HG03354 (cell line): ENCODE results near the gene NHSL1.

Experiments
- ATAC-seq: cut with Tn5 transposase; IDR thresholded peaks from one replicate; pipeline ENCODE4 v1.9.1; 2021; ENCODE audit warnings: mild to moderate bottlenecking; ENCODE audit not compliant: unreplicated experiment, poor library complexity, severe bottlenecking

Gene NHSL1

DNA sequence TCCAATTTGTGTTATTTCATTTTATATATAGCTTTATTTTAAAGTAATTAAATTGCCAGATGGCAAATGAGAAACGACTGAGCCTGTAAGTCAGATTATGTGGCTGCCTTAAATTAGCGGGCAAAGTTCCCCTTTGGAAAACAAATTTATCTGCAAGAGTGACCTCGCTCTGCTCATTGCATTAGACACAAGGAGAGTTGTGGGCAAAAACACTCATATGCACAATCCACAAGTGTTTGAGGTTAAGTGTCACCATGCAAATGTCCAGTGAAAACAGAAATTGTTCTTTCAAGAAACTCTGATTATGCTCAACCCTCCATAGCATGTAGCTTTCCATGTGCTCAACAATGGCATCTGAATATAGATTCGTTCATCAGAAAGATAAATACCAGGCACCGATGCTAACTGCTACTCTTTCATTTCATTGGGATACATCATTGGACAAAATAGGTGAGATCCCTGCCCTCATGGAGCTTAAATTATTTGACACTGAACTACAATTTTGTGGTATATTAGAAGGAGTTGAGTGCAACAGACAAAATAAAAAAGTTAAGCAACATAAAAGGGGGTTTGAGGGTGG lies 1.7 kb upstream of the NHSL1 start:
- no peak for ATAC-seq

DNA sequence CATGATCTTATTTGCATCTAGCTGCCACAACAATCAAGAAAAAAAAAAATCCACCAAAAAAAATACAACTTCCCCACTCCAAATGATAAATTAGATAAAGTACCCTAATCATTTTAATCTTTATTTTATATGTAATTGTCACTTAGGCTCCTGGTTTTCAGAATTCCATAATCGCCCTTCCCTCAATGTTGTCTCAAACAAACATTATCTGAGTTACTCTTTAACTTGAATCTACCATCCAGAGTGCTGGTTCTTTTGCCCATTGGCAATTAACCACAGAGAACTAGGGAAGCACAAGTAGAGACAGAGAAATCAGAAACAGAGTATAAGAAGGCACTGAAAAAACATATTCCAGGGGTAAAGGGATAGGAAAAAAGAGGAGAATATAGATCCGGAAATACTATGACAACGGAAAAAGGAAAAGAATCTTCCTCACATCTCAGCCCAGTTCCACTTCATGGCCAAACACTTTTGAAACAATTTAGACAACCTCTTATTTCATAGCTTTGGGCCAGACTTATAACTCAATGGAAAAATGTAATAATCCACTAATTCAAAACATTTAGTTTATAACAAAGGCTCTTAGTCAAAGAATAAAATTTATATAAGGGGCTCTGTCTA lies 861 bp upstream of the NHSL1 start:
- no peak for ATAC-seq

- ATAC-seq: no peak
Observed at GRCh38 chr6:138498629-138499302, 528 bp downstream of the NHSL1 start.

GRCh38 chr6:138497286-138497685 lies 2.0 kb downstream of the NHSL1 start:
- no peak for ATAC-seq

DNA sequence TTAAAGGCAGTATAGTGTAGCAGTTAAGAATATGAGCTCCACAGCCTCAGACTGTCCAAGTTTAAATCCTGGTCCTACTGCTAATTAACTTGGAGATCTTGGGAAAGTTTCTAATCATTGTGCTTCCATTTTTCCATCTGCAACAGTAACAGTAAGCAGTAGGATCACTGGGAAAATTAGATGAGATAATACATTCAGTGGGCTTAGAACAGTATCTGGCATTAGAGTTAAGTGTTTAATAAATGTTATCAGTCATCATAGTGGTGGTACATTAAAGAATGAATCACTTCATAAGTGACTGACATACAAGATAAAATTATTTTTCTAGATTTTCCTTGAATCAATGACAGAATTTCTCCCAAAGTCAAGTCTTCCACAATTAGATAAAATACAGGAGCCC lies 5.0 kb downstream of the NHSL1 start:
- no peak for ATAC-seq

DNA sequence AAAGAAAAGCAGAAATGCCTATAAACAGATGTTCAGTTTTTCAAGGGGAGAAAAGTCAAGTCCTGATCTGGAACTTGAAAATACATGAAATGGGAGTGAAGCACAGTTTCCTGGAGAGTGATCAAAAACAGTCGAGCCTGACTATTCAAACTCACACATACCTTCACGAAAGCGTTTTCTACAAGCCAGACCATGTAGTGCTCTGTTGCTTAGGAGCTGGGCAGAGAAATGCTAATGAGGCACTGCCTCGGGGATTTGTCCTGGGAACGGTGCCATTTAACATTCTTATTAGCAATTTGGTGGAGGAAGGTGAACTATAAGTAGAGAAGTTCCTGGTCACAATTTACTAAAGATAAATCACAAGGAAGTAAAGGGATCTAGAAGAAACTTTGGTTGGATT lies 5.9 kb downstream of the NHSL1 start:
- no peak for ATAC-seq

GRCh38 chr6:138492871-138493270 lies 6.4 kb downstream of the NHSL1 start:
- ATAC-seq: no peak

DNA sequence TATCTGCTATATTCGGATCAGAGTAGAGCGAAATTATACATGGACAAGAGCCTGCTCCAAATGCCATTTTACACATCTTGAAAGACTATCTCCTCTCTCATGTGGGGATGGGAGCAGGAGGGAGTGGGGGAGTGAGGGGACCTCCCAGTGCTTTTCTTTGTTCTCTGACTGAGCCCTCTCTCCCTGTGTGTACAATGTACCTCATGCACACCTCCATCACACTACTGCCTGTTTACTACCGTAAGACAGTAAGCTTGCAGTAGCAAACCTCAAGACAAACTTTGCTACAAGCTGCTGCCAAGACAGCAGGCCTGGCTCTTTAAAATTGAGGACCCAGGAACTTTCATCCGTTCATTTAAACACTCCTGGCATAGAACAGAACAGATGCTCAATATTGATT lies 7.2 kb downstream of the NHSL1 start:
- ATAC-seq: no peak

DNA sequence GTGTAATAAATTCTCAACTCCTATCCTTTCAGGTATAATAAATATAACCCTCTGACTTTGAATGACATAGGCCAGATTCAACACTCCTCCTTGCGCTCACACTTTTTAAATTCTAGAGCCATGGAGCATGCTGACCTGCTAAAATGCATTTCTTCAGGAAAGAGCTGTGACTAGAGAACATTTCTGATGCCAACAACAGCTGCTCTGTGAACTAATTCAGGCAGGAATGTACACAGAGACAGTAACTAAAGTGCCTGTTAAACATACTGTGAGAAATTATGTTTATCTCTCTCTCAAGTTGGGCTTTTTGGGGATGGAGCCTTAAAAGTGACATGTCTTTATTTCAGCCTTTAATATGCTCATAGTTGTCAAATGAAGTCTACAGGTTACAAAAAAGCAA lies 8.3 kb downstream of the NHSL1 start:
- no peak for ATAC-seq

- ATAC-seq: no peak
Observed at GRCh38 chr6:138489846-138490245, 9.4 kb downstream of the NHSL1 start.

- no peak for ATAC-seq
Observed at GRCh38 chr6:138487102-138487604, 12.1 kb downstream of the NHSL1 start.

GRCh38 chr6:138486249-138487101 lies 12.8 kb downstream of the NHSL1 start:
- ATAC-seq: no peak

DNA sequence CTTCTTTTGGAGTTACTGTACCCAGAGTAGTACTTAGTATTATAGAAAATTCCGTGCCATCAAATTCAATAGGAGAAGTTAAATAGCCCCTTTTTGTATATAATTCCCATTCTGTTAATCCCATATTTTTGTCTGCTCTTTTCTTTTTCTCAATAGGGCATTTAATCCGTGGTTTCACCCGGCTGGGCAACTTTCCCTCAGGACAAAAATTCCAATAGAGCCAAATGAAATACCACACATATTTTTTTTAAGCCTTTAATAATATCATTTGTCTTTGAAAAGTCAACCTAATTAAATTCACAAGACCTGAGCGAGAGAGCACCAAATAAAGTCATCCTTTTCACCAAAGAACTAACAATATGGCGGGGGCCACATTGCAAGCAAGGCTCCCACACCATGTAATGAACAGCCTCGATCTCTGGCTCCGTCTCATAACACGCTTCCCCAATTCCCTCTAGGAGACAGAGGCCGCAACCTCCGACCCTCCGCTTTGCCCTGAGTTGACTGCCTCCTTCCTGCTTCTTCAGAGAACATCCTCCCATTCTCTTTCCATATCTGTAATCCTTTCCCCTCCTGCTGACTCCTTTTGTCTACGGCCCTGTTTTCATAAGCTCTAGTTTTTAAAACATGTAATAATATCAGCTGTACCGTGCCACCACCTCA lies 13.6 kb downstream of the NHSL1 start:
- ATAC-seq: no peak

GRCh38 chr6:138485005-138485545 lies 14.2 kb downstream of the NHSL1 start:
- no peak for ATAC-seq

GRCh38 chr6:138484018-138484731 lies 15.1 kb downstream of the NHSL1 start:
- ATAC-seq: no peak

DNA sequence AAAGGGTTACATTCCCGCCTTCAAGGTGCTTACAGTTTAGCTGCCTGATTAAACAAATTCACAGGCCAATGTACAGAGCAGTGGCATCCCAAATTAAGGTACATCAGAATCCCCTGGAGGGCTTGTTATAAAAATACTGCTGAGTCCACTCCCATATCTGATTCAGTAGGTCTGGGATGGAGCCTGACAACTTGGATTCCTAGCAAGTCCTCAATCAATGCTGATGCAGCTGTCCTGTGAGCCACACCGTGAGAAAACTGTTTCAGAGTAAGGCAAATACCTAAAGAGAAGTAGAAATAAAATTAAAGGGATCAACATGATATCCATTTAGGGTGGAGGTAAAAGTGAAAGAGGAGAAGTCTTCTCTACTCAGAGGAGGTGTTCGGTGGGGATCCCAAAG lies 16.5 kb downstream of the NHSL1 start:
- no peak for ATAC-seq

DNA sequence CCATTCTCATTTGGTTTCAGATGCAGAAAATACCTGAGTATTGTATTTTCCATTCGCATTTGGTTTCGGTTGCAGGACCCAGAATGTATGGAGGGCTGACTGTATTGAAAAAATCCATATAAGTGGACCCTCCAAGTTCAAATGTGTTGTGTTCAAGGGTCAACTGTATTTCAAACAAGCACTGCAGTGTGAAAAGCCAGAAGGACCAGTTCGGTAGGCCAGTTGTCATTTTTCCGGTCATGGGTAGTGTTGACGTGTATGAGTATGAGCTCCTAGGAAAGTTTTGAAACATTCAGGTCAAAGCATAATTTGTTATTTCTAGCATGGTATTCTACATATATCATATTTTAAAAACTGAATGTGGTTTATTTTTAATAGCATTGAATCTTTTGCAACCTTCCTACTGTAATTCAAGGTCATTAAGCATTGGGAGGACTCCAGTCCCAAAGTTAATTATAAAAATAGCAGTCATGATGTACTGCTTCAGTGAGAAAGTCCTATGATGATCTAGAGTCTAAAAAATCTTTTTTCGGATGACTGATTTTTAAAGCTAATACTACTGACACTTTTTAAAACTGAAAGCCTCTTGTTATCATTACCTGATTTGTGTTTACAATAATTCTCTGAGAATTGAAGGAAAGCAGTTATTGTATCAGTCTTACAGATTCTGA lies 18.9 kb downstream of the NHSL1 start:
- no peak for ATAC-seq

GRCh38 chr6:138477913-138478539 lies 21.3 kb downstream of the NHSL1 start:
- no peak for ATAC-seq
